Measurements from ENCODE around the gene SV2B. TPM values are rescaled to one million over a fixed set of nuclear protein-coding genes. Genes with fewer than 3 reads are reported as not detected.

SV2B gene
- total RNA-seq, 2 donors from 2014 or later = 6.5 to 8.8 TPM

DNA sequence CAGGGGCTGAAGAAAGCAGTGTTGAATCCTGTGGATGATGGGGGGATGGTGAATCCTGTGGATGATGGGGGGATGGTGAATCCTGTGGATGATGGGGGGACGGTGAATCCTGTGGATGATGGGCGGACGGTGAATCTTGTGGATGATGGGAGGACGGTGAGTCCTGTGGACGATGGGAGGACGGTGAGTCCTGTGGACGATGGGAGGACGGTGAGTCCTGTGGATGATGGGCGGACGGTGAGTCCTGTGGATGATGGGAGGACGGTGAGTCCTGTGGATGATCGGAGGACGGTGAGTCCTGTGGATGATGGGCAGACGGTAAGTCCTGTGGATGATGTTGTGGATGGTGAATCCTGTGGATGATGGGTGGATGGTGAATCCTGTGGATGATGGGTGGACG, 170.7 kb downstream of the SV2B start:
- Histone ChIP-seq H3K36me3 (ENCODE audit: control insufficient read depth, insufficient read depth, low read length) (no peaks in the 10 kb centered on the region), H3K4me1 (ENCODE audit: control insufficient read depth, insufficient read depth, low read length) (no peaks in the 10 kb centered on the region), H3K27ac (ENCODE audit: low read depth, low read length) (no peak overlapping the region), H3K9me3 (ENCODE audit: control insufficient read depth, low read length) (no peaks in the 10 kb centered on the region), H3K9ac (ENCODE audit: extremely low read depth, low read length, poor library complexity, severe bottlenecking) (no peak overlapping the region), H3K27me3 (ENCODE audit: control insufficient read depth, insufficient read depth, low read length, poor library complexity, severe bottlenecking) (peaks cover 27% of the 10 kb centered on the region), H3K4me3 (ENCODE audit: low read length) (no peak overlapping the region)
- DNase-seq = no peak
- no peaks in the 10 kb centered on the region for H3K4me1 Mint-ChIP-seq
- peaks cover 28% of the 10 kb centered on the region for H3K27me3 Mint-ChIP-seq (ENCODE audit: insufficient read depth)
- no peak for TF ChIP-seq CTCF (conservative IDR thresholded peaks at IDR 0.05)
- no peak overlapping the region for H3K27ac Mint-ChIP-seq
- peaks cover 1% of the 10 kb centered on the region for H3K9me3 Mint-ChIP-seq
- H3K4me3 Mint-ChIP-seq = no peak overlapping the region
- WGBS, 2 experiments (ENCODE audit: insufficient coverage in 1 of 2, insufficient read length in 1 of 2) = 83 to 92% methylated on average over 8 to 15 of the region's 15 CpGs
- H3K36me3 Mint-ChIP-seq (ENCODE audit: low read depth) = peaks cover 5% of the 10 kb centered on the region

- no peak overlapping the region for H3K9ac ChIP-seq (ENCODE audit: extremely low read depth, low read length, poor library complexity, severe bottlenecking)
- Mint-ChIP-seq H3K4me3 (no peak overlapping the region), H3K36me3 (ENCODE audit: low read depth) (peaks cover 5% of the 10 kb centered on the region), H3K27me3 (ENCODE audit: insufficient read depth) (peaks cover 28% of the 10 kb centered on the region), H3K9me3 (peaks cover 7% of the 10 kb centered on the region), H3K27ac (no peak overlapping the region), H3K4me1 (no peaks in the 10 kb centered on the region)
- H3K27me3 ChIP-seq (ENCODE audit: control insufficient read depth, insufficient read depth, low read length, poor library complexity, severe bottlenecking) = peaks cover 27% of the 10 kb centered on the region
- H3K36me3 ChIP-seq (ENCODE audit: control insufficient read depth, insufficient read depth, low read length) = no peaks in the 10 kb centered on the region
- no peak overlapping the region for H3K4me3 ChIP-seq (ENCODE audit: low read length)
- no peaks in the 10 kb centered on the region for H3K4me1 ChIP-seq (ENCODE audit: control insufficient read depth, insufficient read depth, low read length)
- peak; percentile 94 for TF ChIP-seq CTCF (conservative IDR thresholded peaks at IDR 0.05)
- no peak overlapping the region for H3K27ac ChIP-seq (ENCODE audit: low read depth, low read length)
- no peaks in the 10 kb centered on the region for H3K9me3 ChIP-seq (ENCODE audit: control insufficient read depth, low read length)
- WGBS, 2 experiments (ENCODE audit: insufficient coverage in 1 of 2, insufficient read length in 1 of 2) = 14 to 25% methylated on average over 4 to 8 of the region's 8 CpGs
- peak; percentile 77 for DNase-seq
Observed at GRCh38 chr15:91271565-91272153, 171.6 kb downstream of the SV2B start.

GRCh38 chr15:91275844-91276243, 175.8 kb downstream of the SV2B start:
- peaks cover 16% of the 10 kb centered on the region for H3K27me3 ChIP-seq (ENCODE audit: control insufficient read depth, insufficient read depth, low read length, poor library complexity, severe bottlenecking)
- no peaks in the 10 kb centered on the region for H3K4me1 ChIP-seq (ENCODE audit: control insufficient read depth, insufficient read depth, low read length)
- WGBS, 2 experiments (ENCODE audit: insufficient coverage in 1 of 2, insufficient read length in 1 of 2) = 67 to 91% methylated on average over 1 of the region's 1 CpG

More at GRCh38 chr15:91275844-91276243, 175.8 kb downstream of the SV2B start:
- H3K4me3 ChIP-seq (ENCODE audit: low read length) = no peak overlapping the region
- Mint-ChIP-seq H3K36me3 (ENCODE audit: low read depth) (no peaks in the 10 kb centered on the region), H3K4me3 (no peak overlapping the region), H3K4me1 (no peaks in the 10 kb centered on the region), H3K27me3 (ENCODE audit: insufficient read depth) (peaks cover 16% of the 10 kb centered on the region), H3K9me3 (peaks cover 7% of the 10 kb centered on the region), H3K27ac (no peak overlapping the region)
- TF ChIP-seq CTCF (conservative IDR thresholded peaks at IDR 0.05) = no peak
- H3K36me3 ChIP-seq (ENCODE audit: control insufficient read depth, insufficient read depth, low read length) = no peaks in the 10 kb centered on the region
- H3K9me3 ChIP-seq (ENCODE audit: control insufficient read depth, low read length) = no peaks in the 10 kb centered on the region
- no peak for DNase-seq
- H3K27ac ChIP-seq (ENCODE audit: low read depth, low read length) = no peak overlapping the region
- no peak overlapping the region for H3K9ac ChIP-seq (ENCODE audit: extremely low read depth, low read length, poor library complexity, severe bottlenecking)
